Endodermal cell (in vitro differentiated cells): ENCODE results near the gene TOR1A. TPM values are rescaled to one million over a fixed set of nuclear protein-coding genes. Genes with fewer than 3 reads are reported as not detected.
A peak's percentile ranks its signal among the peaks of the same experiment; 100 is the strongest.
"Not testable (repeated sequence)": the region's sequence is repeated elsewhere in the genome, so short reads cannot be mapped to it uniquely, and the experiment has no call there.

Experiments used
- DNase-seq: peaks from one replicate; pipeline ENCODE4 v3.0.0-alpha.2; 2017
- H3K27ac ChIP-seq: 2 replicates; pipeline ENCODE4 v1.5.1; 2013; ENCODE audit warnings: mild to moderate bottlenecking, low read depth, low read length, moderate library complexity
- H3K27me3 ChIP-seq: 2 replicates; pipeline ENCODE4 v1.6.1; 2013; ENCODE audit warnings: mild to moderate bottlenecking, low read length, moderate library complexity; ENCODE audit not compliant: insufficient read depth, control insufficient read depth, poor library complexity, severe bottlenecking
- H3K36me3 ChIP-seq: 2 replicates; pipeline ENCODE4 v1.7.0; 2013; ENCODE audit warnings: mild to moderate bottlenecking, low read length, moderate library complexity; ENCODE audit not compliant: control insufficient read depth, insufficient read depth
- H3K4me1 ChIP-seq: one replicate; pipeline ENCODE4 v1.7.0; 2013; ENCODE audit warnings: low read length; ENCODE audit not compliant: control insufficient read depth, insufficient read depth
- H3K4me3 ChIP-seq: 2 replicates; pipeline ENCODE4 v1.5.1; 2013; ENCODE audit warnings: mild to moderate bottlenecking, low read length, moderate library complexity
- H3K9ac ChIP-seq: 2 replicates; pipeline ENCODE4 v1.6.1; 2013; ENCODE audit warnings: mild to moderate bottlenecking, low read length, moderate library complexity; ENCODE audit not compliant: poor library complexity, severe bottlenecking; ENCODE audit errors: extremely low read depth
- H3K9me3 ChIP-seq: 2 replicates; pipeline ENCODE4 v1.6.1; 2013; ENCODE audit warnings: mild to moderate bottlenecking, low read length, moderate library complexity; ENCODE audit not compliant: control insufficient read depth
- H3K27ac Mint-ChIP-seq: 2 replicates; pipeline ENCODE4 v1.8.0; 2020; ENCODE audit warnings: mixed read lengths
- H3K27me3 Mint-ChIP-seq: 2 replicates; pipeline ENCODE4 v1.8.0; 2021; ENCODE audit warnings: mild to moderate bottlenecking, mixed read lengths; ENCODE audit not compliant: insufficient read depth
- H3K36me3 Mint-ChIP-seq: 2 replicates; pipeline ENCODE4 v1.8.0; 2020; ENCODE audit warnings: low read depth, mixed read lengths
- H3K4me1 Mint-ChIP-seq: 2 replicates; pipeline ENCODE4 v1.8.0; 2020; ENCODE audit warnings: mixed read lengths
- H3K4me3 Mint-ChIP-seq: 2 replicates; pipeline ENCODE4 v1.8.0; 2020; ENCODE audit warnings: mild to moderate bottlenecking, moderate library complexity, mixed read lengths
- H3K9me3 Mint-ChIP-seq: 2 replicates; pipeline ENCODE4 v1.8.0; 2020; ENCODE audit warnings: mild to moderate bottlenecking, mixed read lengths
- CTCF ChIP-seq: fragments of 200-600 bp; sonication (generic); conservative IDR thresholded peaks from 2 replicates; pipeline ENCODE4 v1.5.0; 2021; ENCODE audit warnings: antibody characterized with exemption, mild to moderate bottlenecking
- WGBS, 2 experiments: methylation state at CpG; one replicate each; pipeline versions ENCODE4 v1.1.5 to v1.1.7; 2013; ENCODE audit warnings: missing lambda C conversion rate in 2 of 2, mixed read lengths in 1 of 2; ENCODE audit not compliant: insufficient coverage in 1 of 2, insufficient read length in 1 of 2; 5-methylcytosine and 5-hydroxymethylcytosine counted together
- total RNA-seq, 2 donors: library from RNA; stranded (reverse); fragmentation: NEBNext Ultra II Directional in 1 of 2; extraction: Animal tissue kit (Norgen Biotek cat#: 25700) in 1 of 2; gene quantifications; 2 replicates in 1 of 2; 3 replicates in 1 of 2; pipeline ENCODE4 v1.2.1, GENCODE V29; 2021

Gene TOR1A
- total RNA-seq, 2 donors from 2014 or later: 48.4 to 49.9 TPM

GRCh38 chr9:129776938-129777768 lies 46.8 kb downstream of the TOR1A start:
- Histone ChIP-seq H3K27me3 (no peaks in the 10 kb centered on the region), H3K9me3 (no peaks in the 10 kb centered on the region), H3K27ac (peak overlapping the region; percentile 10), H3K4me3 (no peak overlapping the region), H3K4me1 (no peaks in the 10 kb centered on the region), H3K9ac (no peak overlapping the region), H3K36me3 (no peaks in the 10 kb centered on the region)
- peaks cover 2% of the 10 kb centered on the region for H3K27me3 Mint-ChIP-seq
- H3K9me3 Mint-ChIP-seq: no peaks in the 10 kb centered on the region
- no peaks in the 10 kb centered on the region for H3K36me3 Mint-ChIP-seq
- H3K4me3 Mint-ChIP-seq: no peak overlapping the region
- peak overlapping the region; percentile 13 for H3K27ac Mint-ChIP-seq
- WGBS, 2 experiments: 70 to 73% methylated on average over 8 to 16 of the region's 16 CpGs
- peak; percentile 86 for DNase-seq
- H3K4me1 Mint-ChIP-seq: no peaks in the 10 kb centered on the region
- no peak for TF ChIP-seq CTCF

- no peaks in the 10 kb centered on the region for H3K27me3 ChIP-seq
- peak overlapping the region; percentile 13 for H3K27ac Mint-ChIP-seq
- H3K9ac ChIP-seq: no peak overlapping the region
- H3K36me3 Mint-ChIP-seq: no peaks in the 10 kb centered on the region
- no peak for TF ChIP-seq CTCF
- 84 to 93% methylated on average over 5 to 8 of the region's 8 CpGs for WGBS, 2 experiments
- H3K36me3 ChIP-seq: no peaks in the 10 kb centered on the region
- no peaks in the 10 kb centered on the region for H3K9me3 Mint-ChIP-seq
- no peak overlapping the region for H3K4me3 ChIP-seq
- no peaks in the 10 kb centered on the region for H3K4me1 ChIP-seq
- no peak overlapping the region for H3K4me3 Mint-ChIP-seq
- no peaks in the 10 kb centered on the region for H3K4me1 Mint-ChIP-seq
- H3K27ac ChIP-seq: no peak overlapping the region
- no peak for DNase-seq
- H3K27me3 Mint-ChIP-seq: peaks cover 2% of the 10 kb centered on the region
- H3K9me3 ChIP-seq: no peaks in the 10 kb centered on the region
Observed at GRCh38 chr9:129776566-129776937, 47.4 kb downstream of the TOR1A start.

GRCh38 chr9:129776096-129776495 lies 47.8 kb downstream of the TOR1A start:
- WGBS, 2 experiments: 87 to 93% methylated on average over 2 to 4 of the region's 4 CpGs
- DNase-seq, H3K9me3 ChIP-seq, H3K27ac ChIP-seq, H3K4me3 Mint-ChIP-seq, H3K36me3 ChIP-seq, H3K4me1 Mint-ChIP-seq, H3K27ac Mint-ChIP-seq, H3K27me3 ChIP-seq, H3K9ac ChIP-seq, H3K27me3 Mint-ChIP-seq, H3K9me3 Mint-ChIP-seq, H3K4me1 ChIP-seq, H3K36me3 Mint-ChIP-seq, H3K4me3 ChIP-seq: not testable (repeated sequence)
